ENCODE results near the gene ASXL1. TPM values are rescaled to one million over a fixed set of nuclear protein-coding genes. Genes with fewer than 3 reads are reported as not detected.
"Not testable (repeated sequence)": the region's sequence is repeated elsewhere in the genome, so short reads cannot be mapped to it uniquely, and the experiment has no call there.

Gene ASXL1
- total RNA-seq, 1 donor from 2014 or later: 97.5 TPM

- no peak overlapping the region for H3K27ac ChIP-seq
- H3K27me3 ChIP-seq: no peaks in the 10 kb centered on the region
- no peak overlapping the region for H3K4me3 ChIP-seq
- intact Hi-C loops (cut with DNase I): no loop called here
- H3K9me3 ChIP-seq: no peaks in the 10 kb centered on the region
- H3K36me3 ChIP-seq: no peaks in the 10 kb centered on the region
- TF ChIP-seq POLR2AphosphoS5 (IDR thresholded peaks at IDR 0.05; ENCODE audit: insufficient read depth in 1 of 2, low read depth in 1 of 2) (no peak), POLR2A (IDR thresholded peaks at IDR 0.05) (no peak), CTCF (IDR thresholded peaks at IDR 0.05) (no peak)
- peaks cover 8% of the 10 kb centered on the region for H3K4me1 ChIP-seq
- no peak for DNase-seq (ENCODE audit: extremely low spot score in 2 of 2)
Observed at GRCh38 chr20:32352121-32352720, 5.9 kb upstream of the ASXL1 start.

- Histone ChIP-seq H3K36me3 (no peaks in the 10 kb centered on the region), H3K4me1 (peaks cover 12% of the 10 kb centered on the region), H3K9me3 (no peaks in the 10 kb centered on the region), H3K4me3 (no peak overlapping the region), H3K27me3 (no peaks in the 10 kb centered on the region), H3K27ac (no peak overlapping the region)
- TF ChIP-seq CTCF (IDR thresholded peaks at IDR 0.05) (no peak), POLR2AphosphoS5 (IDR thresholded peaks at IDR 0.05; ENCODE audit: insufficient read depth in 1 of 2, low read depth in 1 of 2) (no peak), POLR2A (IDR thresholded peaks at IDR 0.05) (no peak)
- intact Hi-C loops (cut with DNase I): no loop called here
- no peak for DNase-seq (ENCODE audit: extremely low spot score in 2 of 2)
Observed at GRCh38 chr20:32353848-32354496, 4.2 kb upstream of the ASXL1 start.

- no peaks in the 10 kb centered on the region for H3K27me3 ChIP-seq
- no peak overlapping the region for H3K4me3 ChIP-seq
- no peaks in the 10 kb centered on the region for H3K36me3 ChIP-seq
- peaks cover 19% of the 10 kb centered on the region for H3K4me1 ChIP-seq
- no peak for TF ChIP-seq POLR2AphosphoS5 (IDR thresholded peaks at IDR 0.05; ENCODE audit: insufficient read depth in 1 of 2, low read depth in 1 of 2)
- no peak for TF ChIP-seq POLR2A (IDR thresholded peaks at IDR 0.05)
- H3K9me3 ChIP-seq: no peaks in the 10 kb centered on the region
- intact Hi-C loops (cut with DNase I): loop anchor here (5.0 kb wide), 1 partner anchor 127 kb away; no protein-coding TSS in a partner anchor
- H3K27ac ChIP-seq: no peak overlapping the region
- DNase-seq (ENCODE audit: extremely low spot score in 2 of 2): no peak
Observed at GRCh38 chr20:32354592-32355416, 3.3 kb upstream of the ASXL1 start.

GRCh38 chr20:32355417-32355841, 2.7 kb upstream of the ASXL1 start:
- Histone ChIP-seq H3K27me3 (no peaks in the 10 kb centered on the region), H3K27ac (no peak overlapping the region), H3K9me3 (no peaks in the 10 kb centered on the region), H3K36me3 (no peaks in the 10 kb centered on the region), H3K4me1 (peaks cover 25% of the 10 kb centered on the region), H3K4me3 (no peak overlapping the region)
- DNase-seq (ENCODE audit: extremely low spot score in 2 of 2): no peak
- TF ChIP-seq CTCF (IDR thresholded peaks at IDR 0.05) (no peak), POLR2A (IDR thresholded peaks at IDR 0.05) (no peak), POLR2AphosphoS5 (IDR thresholded peaks at IDR 0.05; ENCODE audit: insufficient read depth in 1 of 2, low read depth in 1 of 2) (no peak)
- intact Hi-C loops (cut with DNase I): loop anchor here (5.0 kb wide), 1 partner anchor 127 kb away; no protein-coding TSS in a partner anchor

- H3K27me3 ChIP-seq; H3K36me3 ChIP-seq; H3K9me3 ChIP-seq; H3K4me3 ChIP-seq; DNase-seq (ENCODE audit: extremely low spot score in 2 of 2); H3K27ac ChIP-seq: not testable (repeated sequence)
- intact Hi-C loops (cut with DNase I): loop anchor here (5.0 kb wide), 1 partner anchor 126 kb away; no protein-coding TSS in a partner anchor
- H3K4me1 ChIP-seq: peaks cover 31% of the 10 kb centered on the region
Observed at GRCh38 chr20:32355907-32356621, 2.1 kb upstream of the ASXL1 start.
